Keratinocyte (primary cell): Measurements from ENCODE around the gene TMC8. TPM values are rescaled to one million over a fixed set of nuclear protein-coding genes. Genes with fewer than 3 reads are reported as not detected.
"Not testable (repeated sequence)": the region's sequence is repeated elsewhere in the genome, so short reads cannot be mapped to it uniquely, and the experiment has no call there.

Source experiments
- DNase-seq: peaks from one replicate; pipeline ENCODE4 v3.0.0-alpha.2; 2011; ENCODE audit warnings: low read depth, missing footprints, low spot score
- FAIRE-seq: peaks from 2 replicates; lab custom pipeline; 2011; peaks lifted over from hg19 to GRCh38; lab: Jason Lieb, UNC
- H2AFZ ChIP-seq: 2 replicates; pipeline ENCODE4 v1.6.0; 2012; ENCODE audit warnings: low read length, control low read depth, inconsistent platforms; ENCODE audit not compliant: control insufficient read depth
- H3K27ac ChIP-seq: 2 replicates; pipeline ENCODE4 v1.5.1; 2011; ENCODE audit warnings: low read length; ENCODE audit not compliant: control insufficient read depth, insufficient read depth
- H3K27me3 ChIP-seq: 3 replicates; pipeline ENCODE4 v1.6.0; 2011; ENCODE audit warnings: low read length; ENCODE audit not compliant: control insufficient read depth, insufficient read depth; ENCODE audit errors: extremely low read depth
- H3K36me3 ChIP-seq, 2 experiments: 2 replicates in 1 of 2; 3 replicates in 1 of 2; pipeline ENCODE4 v1.5.1; 2011; ENCODE audit warnings: low read length in 2 of 2, mild to moderate bottlenecking in 1 of 2; ENCODE audit not compliant: control insufficient read depth in 2 of 2, insufficient read depth in 2 of 2; ENCODE audit errors: extremely low read depth in 1 of 2
- H3K4me1 ChIP-seq: 3 replicates; pipeline ENCODE4 v1.5.1; 2011; ENCODE audit warnings: low read length; ENCODE audit not compliant: control insufficient read depth, insufficient read depth; ENCODE audit errors: extremely low read depth
- H3K4me2 ChIP-seq: 3 replicates; pipeline ENCODE4 v1.6.0; 2011; ENCODE audit warnings: low read depth, low read length; ENCODE audit not compliant: control insufficient read depth, insufficient read depth; ENCODE audit errors: extremely low read depth
- H3K4me3 ChIP-seq, 3 experiments: fragments of 200-600 bp in 1 of 3; sonication (generic) in 1 of 3; 2 replicates in 2 of 3; 3 replicates in 1 of 3; pipeline ENCODE4 v1.5.1; 2011 to 2016; ENCODE audit warnings: low read length in 3 of 3, mild to moderate bottlenecking in 3 of 3, control low read depth in 2 of 3, inconsistent platforms in 1 of 3, low read depth in 1 of 3, mixed read lengths in 1 of 3, mixed run types in 1 of 3, moderate library complexity in 1 of 3; ENCODE audit not compliant: control insufficient read depth in 2 of 3, insufficient read depth in 2 of 3; ENCODE audit errors: extremely low read depth in 1 of 3
- H3K79me2 ChIP-seq: 2 replicates; pipeline ENCODE4 v1.6.0; 2012; ENCODE audit warnings: low read length; ENCODE audit not compliant: control insufficient read depth, insufficient read depth
- H3K9ac ChIP-seq: 3 replicates; pipeline ENCODE4 v1.6.0; 2011; ENCODE audit warnings: low read length; ENCODE audit not compliant: control insufficient read depth, insufficient read depth; ENCODE audit errors: extremely low read depth
- H3K9me1 ChIP-seq: 3 replicates; pipeline ENCODE4 v1.6.0; 2011; ENCODE audit warnings: low read length; ENCODE audit not compliant: control insufficient read depth, insufficient read depth; ENCODE audit errors: extremely low read depth
- H3K9me3 ChIP-seq: 2 replicates; pipeline ENCODE4 v1.5.1; 2012; ENCODE audit warnings: low read depth, low read length; ENCODE audit not compliant: control insufficient read depth
- H4K20me1 ChIP-seq: 3 replicates; pipeline ENCODE4 v1.6.0; 2011; ENCODE audit warnings: low read length; ENCODE audit not compliant: control insufficient read depth, insufficient read depth; ENCODE audit errors: extremely low read depth
- dilution Hi-C: fragments of 300-500 bp; cut with MboI; formaldehyde crosslinking; loops from one replicate; pipeline ENCODE4 v1.7.0; 2020; ENCODE audit warnings: low sequenced_read_pairs; ENCODE audit not compliant: extremely low pct_ligation_motif_present
- polyA plus RNA-seq, 5 experiments: library from polyadenylated mRNA; depleted of rRNA in 3 of 5; stranded (reverse) in 3 of 5; stranded (forward) in 1 of 5; unstranded in 1 of 5; fragments of >200 nt; gene quantifications; 1 replicate in 1 of 5; 2 replicates in 3 of 5; 3 replicates in 1 of 5; pipeline versions ENCODE4 v1.2.1 to v1.2.3, GENCODE V29; 2011 to 2012; ENCODE audit warnings: missing spikeins in 2 of 5, low read depth in 1 of 5, low replicate concordance in 1 of 5
- TF ChIP-seq, protein P1 (sequence below), 3 experiments: IDR thresholded peaks in 1 of 3; conservative IDR thresholded peaks in 1 of 3; optimal IDR thresholded peaks in 1 of 3; 2 replicates in 2 of 3; 3 replicates in 1 of 3; pipeline versions ENCODE3 to v1.5.1; 2011; ENCODE audit warnings: low read length in 3 of 3, mild to moderate bottlenecking in 3 of 3, moderate library complexity in 2 of 3, control low read depth in 1 of 3, inconsistent platforms in 1 of 3; ENCODE audit not compliant: insufficient read depth in 2 of 3; ENCODE audit errors: extremely low read depth in 1 of 3

The TMC8 gene
- polyA plus RNA-seq, 1 donor (not counting 4 experiments of a cell fraction or from before 2014, with no cell fraction given): 0.14 TPM

DNA sequence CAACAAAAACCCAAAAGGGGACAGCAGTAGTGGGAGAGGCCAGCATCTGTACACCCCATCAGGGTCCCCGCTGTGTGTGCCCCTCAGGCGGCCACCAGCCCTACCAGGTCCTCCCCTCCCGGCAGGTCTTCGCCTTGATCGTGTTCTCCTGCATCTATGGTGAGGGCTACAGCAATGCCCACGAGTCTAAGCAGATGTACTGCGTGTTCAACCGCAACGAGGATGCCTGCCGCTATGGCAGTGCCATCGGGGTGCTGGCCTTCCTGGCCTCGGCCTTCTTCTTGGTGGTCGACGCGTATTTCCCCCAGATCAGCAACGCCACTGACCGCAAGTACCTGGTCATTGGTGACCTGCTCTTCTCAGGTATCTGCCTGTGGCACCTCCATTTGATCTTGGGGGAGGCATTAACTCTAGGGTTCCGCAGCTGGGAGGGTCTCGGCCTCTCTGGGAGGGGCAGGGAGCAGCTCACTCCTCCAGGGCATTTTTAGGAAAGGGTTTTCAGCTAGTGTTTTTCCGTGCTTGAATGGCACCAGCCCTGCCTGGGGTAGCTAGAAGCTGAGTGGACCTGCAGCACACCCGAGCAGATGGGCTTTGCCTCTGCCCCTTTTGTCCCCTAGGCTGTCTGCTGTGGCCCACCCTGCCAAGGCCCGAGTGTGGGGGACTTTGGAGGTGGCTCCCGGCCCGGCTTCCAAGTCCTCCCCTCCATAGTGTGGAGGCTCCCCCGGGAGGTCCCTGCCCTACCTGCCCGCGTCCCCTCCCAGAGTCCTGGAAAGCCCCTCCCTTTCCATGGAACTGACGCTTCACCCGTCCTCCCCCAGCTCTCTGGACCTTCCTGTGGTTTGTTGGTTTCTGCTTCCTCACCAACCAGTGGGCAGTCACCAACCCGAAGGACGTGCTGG, 40.4 kb downstream of the TMC8 start:
- DNase-seq (no peak), FAIRE-seq (no peak)
- H3K9me3 ChIP-seq: no peaks in the 10 kb centered on the region
- H3K36me3 ChIP-seq: peaks cover 16 to 17% of the 10 kb centered on the region in 2 experiments
- no peaks in the 10 kb centered on the region for H3K27me3 ChIP-seq
- H3K9me1 ChIP-seq: no peaks in the 10 kb centered on the region
- no peak overlapping the region for H3K9ac ChIP-seq
- TF ChIP-seq, protein P1, sequence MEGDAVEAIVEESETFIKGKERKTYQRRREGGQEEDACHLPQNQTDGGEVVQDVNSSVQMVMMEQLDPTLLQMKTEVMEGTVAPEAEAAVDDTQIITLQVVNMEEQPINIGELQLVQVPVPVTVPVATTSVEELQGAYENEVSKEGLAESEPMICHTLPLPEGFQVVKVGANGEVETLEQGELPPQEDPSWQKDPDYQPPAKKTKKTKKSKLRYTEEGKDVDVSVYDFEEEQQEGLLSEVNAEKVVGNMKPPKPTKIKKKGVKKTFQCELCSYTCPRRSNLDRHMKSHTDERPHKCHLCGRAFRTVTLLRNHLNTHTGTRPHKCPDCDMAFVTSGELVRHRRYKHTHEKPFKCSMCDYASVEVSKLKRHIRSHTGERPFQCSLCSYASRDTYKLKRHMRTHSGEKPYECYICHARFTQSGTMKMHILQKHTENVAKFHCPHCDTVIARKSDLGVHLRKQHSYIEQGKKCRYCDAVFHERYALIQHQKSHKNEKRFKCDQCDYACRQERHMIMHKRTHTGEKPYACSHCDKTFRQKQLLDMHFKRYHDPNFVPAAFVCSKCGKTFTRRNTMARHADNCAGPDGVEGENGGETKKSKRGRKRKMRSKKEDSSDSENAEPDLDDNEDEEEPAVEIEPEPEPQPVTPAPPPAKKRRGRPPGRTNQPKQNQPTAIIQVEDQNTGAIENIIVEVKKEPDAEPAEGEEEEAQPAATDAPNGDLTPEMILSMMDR (optimal IDR thresholded peaks at IDR 0.05 in 1 of 3, IDR thresholded peaks at IDR 0.05 in 1 of 3, conservative IDR thresholded peaks at IDR 0.05 in 1 of 3; ENCODE audit: extremely low read depth in 1 of 3, insufficient read depth in 2 of 3, low read length in 3 of 3): no peak
- no peaks in the 10 kb centered on the region for H4K20me1 ChIP-seq
- no peak overlapping the region for H2AFZ ChIP-seq
- H3K4me2 ChIP-seq: no peak overlapping the region
- no peak overlapping the region for H3K27ac ChIP-seq
- H3K79me2 ChIP-seq: no peaks in the 10 kb centered on the region
- dilution Hi-C loops: no loop called here
- H3K4me1 ChIP-seq: peaks cover 22% of the 10 kb centered on the region
- no peak overlapping the region for H3K4me3 ChIP-seq

DNA sequence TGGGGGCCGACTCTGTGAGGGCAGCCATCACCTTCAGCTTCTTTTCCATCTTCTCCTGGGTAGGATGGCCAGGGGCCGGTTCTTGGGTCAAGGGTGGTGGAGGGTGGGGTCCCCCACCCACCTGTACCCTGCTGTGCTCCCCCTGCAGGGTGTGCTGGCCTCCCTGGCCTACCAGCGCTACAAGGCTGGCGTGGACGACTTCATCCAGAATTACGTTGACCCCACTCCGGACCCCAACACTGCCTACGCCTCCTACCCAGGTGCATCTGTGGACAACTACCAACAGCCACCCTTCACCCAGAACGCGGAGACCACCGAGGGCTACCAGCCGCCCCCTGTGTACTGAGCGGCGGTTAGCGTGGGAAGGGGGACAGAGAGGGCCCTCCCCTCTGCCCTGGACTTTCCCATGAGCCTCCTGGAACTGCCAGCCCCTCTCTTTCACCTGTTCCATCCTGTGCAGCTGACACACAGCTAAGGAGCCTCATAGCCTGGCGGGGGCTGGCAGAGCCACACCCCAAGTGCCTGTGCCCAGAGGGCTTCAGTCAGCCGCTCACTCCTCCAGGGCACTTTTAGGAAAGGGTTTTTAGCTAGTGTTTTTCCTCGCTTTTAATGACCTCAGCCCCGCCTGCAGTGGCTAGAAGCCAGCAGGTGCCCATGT, 41.1 kb downstream of the TMC8 start:
- H3K4me1 ChIP-seq: peaks cover 22% of the 10 kb centered on the region
- FAIRE-seq, H3K9me1 ChIP-seq, H3K27me3 ChIP-seq, H4K20me1 ChIP-seq, H3K4me2 ChIP-seq, H3K9ac ChIP-seq, H3K4me3 ChIP-seq, H3K9me3 ChIP-seq, H2AFZ ChIP-seq, DNase-seq, dilution Hi-C loops, H3K79me2 ChIP-seq, H3K27ac ChIP-seq: not testable (repeated sequence)
- H3K36me3 ChIP-seq: peaks cover 16 to 20% of the 10 kb centered on the region in 2 experiments
